Measurements from ENCODE around the gene PF4V1.

- TF ChIP-seq CTCF (conservative IDR thresholded peaks at IDR 0.05; ENCODE audit: low read length) (no peak), EZH2phosphoT487 (IDR thresholded peaks at IDR 0.05; ENCODE audit: borderline replicate concordance) (no peak)
Observed at GRCh38 chr4:73902817-73903547, 49.9 kb downstream of the PF4V1 start.
